Endothelial cell (in vitro differentiated cells): ENCODE results near the gene MATCAP1. TPM values are rescaled to one million over a fixed set of nuclear protein-coding genes. Genes with fewer than 3 reads are reported as not detected.

ENCODE experiments used
- DNase-seq: peaks from one replicate; pipeline ENCODE4 v3.0.0; 2021; ENCODE audit warnings: low spot score
- H3K27ac Mint-ChIP-seq: one replicate; pipeline ENCODE4 v1.8.0; 2021; ENCODE audit warnings: mixed read lengths, inconsistent platforms; ENCODE audit not compliant: unreplicated experiment
- H3K27me3 Mint-ChIP-seq: one replicate; pipeline ENCODE4 v1.8.0; 2021; ENCODE audit warnings: mild to moderate bottlenecking, moderate library complexity, mixed read lengths, inconsistent platforms; ENCODE audit not compliant: unreplicated experiment
- H3K36me3 Mint-ChIP-seq: one replicate; pipeline ENCODE4 v1.8.0; 2021; ENCODE audit warnings: mild to moderate bottlenecking, low read depth, mixed read lengths, inconsistent platforms; ENCODE audit not compliant: unreplicated experiment
- H3K4me1 Mint-ChIP-seq: one replicate; pipeline ENCODE4 v1.8.0; 2021; ENCODE audit warnings: mild to moderate bottlenecking, mixed read lengths, inconsistent platforms; ENCODE audit not compliant: unreplicated experiment
- H3K4me3 Mint-ChIP-seq: one replicate; pipeline ENCODE4 v1.8.0; 2021; ENCODE audit warnings: mild to moderate bottlenecking, mixed read lengths, inconsistent platforms; ENCODE audit not compliant: unreplicated experiment
- H3K9me3 Mint-ChIP-seq: one replicate; pipeline ENCODE4 v1.8.0; 2021; ENCODE audit warnings: mixed read lengths, inconsistent platforms; ENCODE audit not compliant: unreplicated experiment
- total RNA-seq: library from RNA; stranded (reverse); fragmentation: NEBNext Ultra II Directional; extraction: Animal tissue kit (Norgen Biotek cat#: 25700); gene quantifications from one replicate; pipeline ENCODE4 v1.2.1, GENCODE V29; 2021; ENCODE audit not compliant: unreplicated experiment
- TF ChIP-seq, protein P1 (sequence below): fragments of 200-600 bp; sonication (generic); IDR thresholded peaks from one replicate; pipeline ENCODE4 v1.5.0; 2021; ENCODE audit warnings: antibody characterized with exemption; ENCODE audit not compliant: unreplicated experiment

The MATCAP1 gene
- total RNA-seq, 1 donor from 2014 or later: 88.8 TPM

DNA sequence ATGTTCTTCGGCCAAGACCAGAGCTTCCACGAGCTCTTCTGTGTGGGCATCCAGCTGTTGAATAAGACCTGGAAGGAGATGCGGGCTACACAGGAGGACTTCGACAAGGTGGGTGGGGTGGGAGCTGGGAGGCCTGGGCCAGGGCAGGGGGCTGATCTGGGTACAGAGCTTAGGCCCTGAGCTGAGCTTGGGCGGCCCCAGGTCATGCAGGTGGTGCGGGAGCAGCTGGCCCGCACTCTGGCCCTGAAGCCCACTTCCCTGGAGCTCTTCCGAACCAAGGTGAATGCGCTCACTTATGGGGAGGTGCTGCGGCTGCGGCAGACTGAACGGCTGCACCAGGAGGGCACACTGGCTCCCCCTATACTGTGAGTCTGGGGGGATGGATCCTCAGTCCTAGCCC lies 18.7 kb upstream of the MATCAP1 start:
- TF ChIP-seq, protein P1, sequence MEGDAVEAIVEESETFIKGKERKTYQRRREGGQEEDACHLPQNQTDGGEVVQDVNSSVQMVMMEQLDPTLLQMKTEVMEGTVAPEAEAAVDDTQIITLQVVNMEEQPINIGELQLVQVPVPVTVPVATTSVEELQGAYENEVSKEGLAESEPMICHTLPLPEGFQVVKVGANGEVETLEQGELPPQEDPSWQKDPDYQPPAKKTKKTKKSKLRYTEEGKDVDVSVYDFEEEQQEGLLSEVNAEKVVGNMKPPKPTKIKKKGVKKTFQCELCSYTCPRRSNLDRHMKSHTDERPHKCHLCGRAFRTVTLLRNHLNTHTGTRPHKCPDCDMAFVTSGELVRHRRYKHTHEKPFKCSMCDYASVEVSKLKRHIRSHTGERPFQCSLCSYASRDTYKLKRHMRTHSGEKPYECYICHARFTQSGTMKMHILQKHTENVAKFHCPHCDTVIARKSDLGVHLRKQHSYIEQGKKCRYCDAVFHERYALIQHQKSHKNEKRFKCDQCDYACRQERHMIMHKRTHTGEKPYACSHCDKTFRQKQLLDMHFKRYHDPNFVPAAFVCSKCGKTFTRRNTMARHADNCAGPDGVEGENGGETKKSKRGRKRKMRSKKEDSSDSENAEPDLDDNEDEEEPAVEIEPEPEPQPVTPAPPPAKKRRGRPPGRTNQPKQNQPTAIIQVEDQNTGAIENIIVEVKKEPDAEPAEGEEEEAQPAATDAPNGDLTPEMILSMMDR: no peak
- Mint-ChIP-seq H3K27ac (no peak overlapping the region), H3K36me3 (peaks cover 6% of the 10 kb centered on the region), H3K4me1 (peaks cover 9% of the 10 kb centered on the region), H3K9me3 (no peaks in the 10 kb centered on the region), H3K27me3 (peaks cover 19% of the 10 kb centered on the region), H3K4me3 (no peak overlapping the region)
- no peak for DNase-seq

DNA sequence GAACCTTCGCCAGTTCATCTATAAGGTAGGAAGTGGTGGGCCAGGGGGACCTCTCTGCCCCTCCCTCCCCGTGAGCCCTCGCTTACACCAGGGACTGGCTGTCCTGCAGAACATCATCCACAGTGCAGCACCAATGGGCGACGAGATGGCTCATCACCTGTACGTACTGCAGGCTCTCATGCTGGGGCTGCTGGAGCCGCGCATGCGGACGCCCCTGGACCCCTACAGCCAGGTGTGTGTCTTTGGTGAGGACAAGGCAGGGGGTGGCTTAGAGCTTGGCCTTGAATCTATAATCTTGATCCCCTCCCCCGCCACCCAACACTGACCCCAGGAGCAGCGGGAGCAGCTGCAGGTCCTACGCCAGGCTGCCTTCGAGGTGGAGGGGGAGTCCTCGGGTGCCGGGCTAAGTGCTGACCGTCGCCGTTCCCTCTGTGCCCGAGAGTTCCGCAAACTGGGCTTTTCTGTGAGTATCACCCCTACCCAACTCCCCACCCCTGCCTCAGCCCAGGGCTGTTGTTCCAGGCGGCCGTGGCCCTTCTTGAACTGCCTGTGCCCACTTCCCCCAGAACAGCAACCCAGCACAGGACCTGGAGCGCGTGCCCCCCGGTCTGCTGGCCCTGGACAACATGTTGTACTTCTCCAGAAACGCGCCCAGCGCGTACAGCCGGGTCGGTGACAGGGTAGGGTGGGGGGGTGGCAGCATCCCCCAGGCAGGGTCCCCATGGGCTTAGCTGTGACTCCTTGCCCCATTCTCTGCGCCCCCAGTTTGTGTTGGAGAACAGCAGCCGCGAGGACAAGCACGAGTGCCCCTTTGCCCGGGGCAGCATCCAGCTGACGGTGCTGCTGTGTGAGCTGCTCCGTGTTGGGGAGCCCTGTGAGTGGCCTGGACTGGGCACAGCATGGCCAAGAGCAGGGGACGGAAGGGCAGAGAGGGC lies 17.9 kb upstream of the MATCAP1 start:
- TF ChIP-seq, protein P1: no peak
- peaks cover 14% of the 10 kb centered on the region for H3K4me1 Mint-ChIP-seq
- H3K36me3 Mint-ChIP-seq: peaks cover 9% of the 10 kb centered on the region
- no peak for DNase-seq
- peaks cover 21% of the 10 kb centered on the region for H3K27me3 Mint-ChIP-seq
- no peaks in the 10 kb centered on the region for H3K9me3 Mint-ChIP-seq
- H3K4me3 Mint-ChIP-seq: no peak overlapping the region
- no peak overlapping the region for H3K27ac Mint-ChIP-seq

DNA sequence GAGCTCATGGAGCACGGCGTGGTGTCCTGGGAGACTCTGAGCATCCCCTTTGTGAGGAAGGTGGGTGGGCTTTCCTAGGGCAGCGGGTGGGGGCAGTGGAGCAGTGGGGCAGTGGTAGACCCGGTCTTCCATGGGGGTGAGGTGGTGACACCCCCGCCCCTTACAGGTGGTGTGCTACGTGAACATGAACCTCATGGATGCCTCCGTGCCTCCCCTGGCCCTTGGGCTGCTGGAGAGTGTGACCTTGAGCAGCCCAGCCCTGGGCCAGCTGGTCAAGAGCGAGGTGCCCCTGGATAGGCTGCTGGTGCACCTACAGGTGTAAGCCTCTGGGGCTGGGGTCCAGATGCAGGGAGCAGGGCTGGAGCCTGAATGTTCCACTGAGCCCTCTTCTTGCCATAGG lies 16.7 kb upstream of the MATCAP1 start:
- peaks cover 26% of the 10 kb centered on the region for H3K4me1 Mint-ChIP-seq
- TF ChIP-seq, protein P1: no peak
- H3K36me3 Mint-ChIP-seq: peaks cover 15% of the 10 kb centered on the region
- no peak for DNase-seq
- H3K9me3 Mint-ChIP-seq: no peaks in the 10 kb centered on the region
- no peak overlapping the region for H3K27ac Mint-ChIP-seq
- H3K4me3 Mint-ChIP-seq: no peak overlapping the region
- H3K27me3 Mint-ChIP-seq: peaks cover 19% of the 10 kb centered on the region

DNA sequence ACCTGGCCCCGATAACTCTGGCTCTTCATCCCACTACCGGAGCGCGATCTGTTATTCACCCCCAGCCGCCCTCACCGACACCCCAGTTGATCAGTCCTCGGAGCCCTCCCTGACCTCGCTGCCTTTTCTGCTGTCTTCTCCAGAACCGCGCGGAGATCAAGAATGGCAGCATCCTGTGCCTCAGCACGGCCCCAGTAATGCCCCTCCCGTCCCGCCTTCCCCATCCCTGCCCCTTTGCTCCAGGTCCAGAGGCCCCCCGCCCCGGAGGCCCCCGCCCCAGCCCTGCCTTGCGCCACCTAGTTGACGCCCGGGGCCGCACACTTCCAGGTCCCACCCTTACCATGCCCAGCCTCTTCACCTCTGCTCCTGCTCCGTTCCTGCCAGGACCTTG lies 16.0 kb upstream of the MATCAP1 start:
- Mint-ChIP-seq H3K36me3 (peaks cover 22% of the 10 kb centered on the region), H3K9me3 (no peaks in the 10 kb centered on the region), H3K27me3 (peaks cover 21% of the 10 kb centered on the region), H3K4me1 (peaks cover 33% of the 10 kb centered on the region), H3K4me3 (peak overlapping the region; percentile 82), H3K27ac (peak overlapping the region; percentile 52)
- DNase-seq: peak; percentile 60
- TF ChIP-seq, protein P1: no peak

DNA sequence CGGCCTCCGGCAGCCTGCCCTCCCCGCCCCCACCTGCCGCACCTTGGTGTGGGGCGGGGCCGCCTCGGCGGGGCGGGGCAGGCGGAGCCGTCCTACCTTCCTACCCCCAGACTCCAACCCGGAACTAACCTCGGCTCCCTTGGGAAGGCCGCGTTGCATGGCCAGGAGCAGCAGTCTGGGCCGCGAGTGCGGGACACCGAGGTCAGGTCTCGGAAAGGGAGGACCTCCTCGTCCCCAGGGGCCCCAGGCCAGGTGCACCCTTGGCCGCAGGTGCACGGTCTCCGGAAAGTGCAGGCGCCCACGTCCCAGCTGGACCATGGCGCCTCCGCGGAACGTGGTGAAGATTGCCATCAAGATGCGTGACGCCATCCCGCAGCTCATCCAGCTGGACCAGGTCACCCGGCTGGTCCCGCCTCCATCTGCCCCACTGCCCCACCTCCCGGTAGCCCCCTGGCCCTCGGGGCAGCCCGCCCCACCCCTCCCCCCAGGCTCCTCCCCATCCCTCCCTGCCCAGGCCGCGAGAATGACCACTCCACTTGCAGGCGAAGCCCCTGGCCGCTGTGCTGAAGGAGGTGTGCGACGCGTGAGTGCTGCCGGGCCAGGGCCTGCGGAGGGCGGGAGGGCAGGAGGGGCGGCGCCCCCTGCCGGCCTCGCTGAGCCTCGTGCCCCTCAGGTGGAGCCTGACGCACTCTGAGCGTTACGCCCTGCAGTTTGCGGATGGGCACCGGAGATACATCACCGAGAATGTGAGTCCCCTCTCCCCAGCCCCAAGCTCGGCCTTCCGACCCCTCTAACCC lies 15.4 kb upstream of the MATCAP1 start, which contains the start of gene ELMO3:
ELMO3 (plus strand) TSS at position 121 of the 797 bp plus-strand sequence; CDS start at position 317, 196 bp downstream.
- Mint-ChIP-seq H3K4me1 (peaks cover 37% of the 10 kb centered on the region), H3K36me3 (peaks cover 25% of the 10 kb centered on the region), H3K9me3 (no peaks in the 10 kb centered on the region), H3K27me3 (peaks cover 19% of the 10 kb centered on the region), H3K27ac (peak within 1 kb of the TSS; percentile 24), H3K4me3 (peak within 1 kb of the TSS; percentile 82)
- TF ChIP-seq, protein P1: peak; percentile 66
- DNase-seq: peak; percentile 71
